HCT116 (cell line): ENCODE measurements around the gene OPN4. TPM values are rescaled to one million over a fixed set of nuclear protein-coding genes. Genes with fewer than 3 reads are reported as not detected.

ENCODE experiments used
- ATAC-seq: fragments of 200-7000 bp; cut with Tn5 transposase; 2 replicates; pipeline ENCODE4 v1.9.1; 2020; ENCODE audit warnings: mild to moderate bottlenecking, moderate library complexity
- BruUV-seq: library from RNA; stranded (reverse); fragments of 400-500 nt; replicated peaks from 2 replicates; lab custom pipeline; 2021; lab: Mats Ljungman, UMichigan
- CTCF ChIA-PET: fragments of 300-600 bp; sonication (Branson Sonifier 250); formaldehyde crosslinking; loops from one replicate; lab custom pipeline; 2021; ENCODE audit warnings: antibody characterized with exemption; lab: Charles Lee
- POLR2A ChIA-PET: fragments of 300-600, 350-600 bp; sonication (Branson Sonifier 250); formaldehyde crosslinking; loops from one replicate; lab custom pipeline; 2021; ENCODE audit warnings: antibody characterized with exemption; lab: Charles Lee
- RAD21 ChIA-PET, 2 experiments: fragments of 300-600 bp; sonication (Branson Sonifier 250); formaldehyde crosslinking; loops; one replicate each; lab custom pipeline; 2023; ENCODE audit warnings: low total read pairs in 2 of 2; ENCODE audit not compliant: uncharacterized antibody in 2 of 2, unreplicated experiment in 2 of 2, low non-redundant PET in 1 of 2; lab: Charles Lee
- DNase-seq: peaks from one replicate; pipeline ENCODE4 v3.0.0-alpha.2; 2010; ENCODE audit warnings: low read depth, low spot score
- H2AFZ ChIP-seq: fragments of 200-600 bp; shearing (Covaris generic), sonication (generic); 2 replicates; pipeline ENCODE4 v1.6.1; 2017; ENCODE audit warnings: low read depth, mixed run types, mixed read lengths, antibody characterized with exemption, low read length; ENCODE audit not compliant: poor library complexity, severe bottlenecking
- H3K27ac ChIP-seq: 2 replicates; pipeline ENCODE4 v1.5.1; 2012; ENCODE audit warnings: low read depth, low read length
- H3K27me3 ChIP-seq: fragments of 200-600 bp; sonication (generic); 2 replicates; pipeline ENCODE4 v1.6.1; 2016; ENCODE audit warnings: mixed run types, low read length, mixed read lengths; ENCODE audit not compliant: insufficient read depth
- H3K36me3 ChIP-seq, 2 experiments: fragments of 200-500 bp in 1 of 2; fragments of 200-600 bp in 1 of 2; sonication (Bioruptor generic) in 1 of 2; sonication (generic) in 1 of 2; 2 replicates each; pipeline versions ENCODE4 v1.5.1 to v1.6.1; 2014 to 2016; ENCODE audit warnings: low read length in 2 of 2, inconsistent platforms in 1 of 2, mixed read lengths in 1 of 2, mixed run types in 1 of 2; ENCODE audit not compliant: insufficient read depth in 2 of 2, control insufficient read depth in 1 of 2
- H3K4me1 ChIP-seq, 2 experiments: fragments of 200-600 bp in 1 of 2; sonication (generic) in 1 of 2; 2 replicates each; pipeline versions ENCODE4 v1.5.1 to v1.6.1; 2012 to 2017; ENCODE audit warnings: low read length in 2 of 2, inconsistent platforms in 1 of 2, mild to moderate bottlenecking in 1 of 2, mixed read lengths in 1 of 2, mixed run types in 1 of 2, moderate library complexity in 1 of 2; ENCODE audit not compliant: insufficient read depth in 2 of 2, control insufficient read depth in 1 of 2
- H3K4me2 ChIP-seq: fragments of 200-600 bp; sonication (generic); 2 replicates; pipeline ENCODE4 v1.6.1; 2017; ENCODE audit warnings: mixed run types, low read length, mixed read lengths
- H3K4me3 ChIP-seq, 2 experiments: fragments of 200-600 bp in 1 of 2; sonication (generic) in 1 of 2; replicated peaks in 1 of 2; 2 replicates each; pipeline ENCODE4 v1.5.1; 2011 to 2016; ENCODE audit warnings: low read length in 2 of 2, control low read depth in 1 of 2, low read depth in 1 of 2, mild to moderate bottlenecking in 1 of 2, mixed read lengths in 1 of 2, mixed run types in 1 of 2
- H3K79me2 ChIP-seq: fragments of 200-600 bp; sonication (generic); 2 replicates; pipeline ENCODE4 v1.6.1; 2017; ENCODE audit warnings: mild to moderate bottlenecking, mixed run types, low read length, moderate library complexity, mixed read lengths; ENCODE audit not compliant: insufficient read depth
- H3K9ac ChIP-seq: fragments of 200-600 bp; sonication (generic); 2 replicates; pipeline ENCODE4 v1.6.1; 2016; ENCODE audit warnings: low read length, mixed read lengths
- H3K9me2 ChIP-seq: fragments of 200-600 bp; sonication (generic), shearing (Covaris generic); 2 replicates; pipeline ENCODE4 v1.6.1; 2017; ENCODE audit warnings: mixed run types, mild to moderate bottlenecking, moderate library complexity; ENCODE audit not compliant: insufficient read depth
- H3K9me3 ChIP-seq, 2 experiments: fragments of 200-500 bp in 1 of 2; fragments of 200-600 bp in 1 of 2; sonication (Bioruptor generic) in 1 of 2; sonication (generic) in 1 of 2; 2 replicates each; pipeline ENCODE4 v1.6.1; 2014 to 2017; ENCODE audit warnings: low read length in 2 of 2, mixed read lengths in 2 of 2, inconsistent platforms in 1 of 2, low read depth in 1 of 2, mild to moderate bottlenecking in 1 of 2, mixed run types in 1 of 2, moderate library complexity in 1 of 2; ENCODE audit not compliant: control insufficient read depth in 1 of 2, insufficient read depth in 1 of 2
- H4K20me1 ChIP-seq: fragments of 200-600 bp; sonication (generic), shearing (Covaris generic); 2 replicates; pipeline ENCODE4 v1.6.1; 2017; ENCODE audit warnings: mixed run types, mild to moderate bottlenecking, moderate library complexity; ENCODE audit not compliant: insufficient read depth
- ATF3 ChIP-seq: IDR thresholded peaks from 2 replicates; pipeline ENCODE4 v1.6.1; 2012
- CBX3 ChIP-seq: IDR thresholded peaks from 2 replicates; pipeline ENCODE4 v1.6.1; 2012; ENCODE audit warnings: low read depth
- CEBPB ChIP-seq: IDR thresholded peaks from 2 replicates; pipeline ENCODE4 v1.6.1; 2012; ENCODE audit warnings: low read depth
- EGR1 ChIP-seq: IDR thresholded peaks from 2 replicates; pipeline ENCODE4 v1.6.1; 2012; ENCODE audit warnings: low read depth
- ELF1 ChIP-seq: IDR thresholded peaks from 2 replicates; pipeline ENCODE4 v1.6.1; 2012; ENCODE audit warnings: low read depth, borderline replicate concordance
- EZH2 ChIP-seq: fragments of 200-600 bp; sonication (generic); IDR thresholded peaks from 2 replicates; pipeline ENCODE4 v1.6.1; 2017; ENCODE audit warnings: antibody characterized with exemption, mixed run types
- FOSL1 ChIP-seq: IDR thresholded peaks from 2 replicates; pipeline ENCODE4 v1.6.1; 2012; ENCODE audit warnings: low read depth
- JUND ChIP-seq: IDR thresholded peaks from 2 replicates; pipeline ENCODE4 v1.6.1; 2012
- MAX ChIP-seq: IDR thresholded peaks from 2 replicates; pipeline ENCODE4 v1.6.1; 2012
- POLR2A ChIP-seq: IDR thresholded peaks from 2 replicates; pipeline ENCODE4 v1.7.0; 2011; ENCODE audit warnings: borderline replicate concordance; ENCODE audit not compliant: insufficient read depth, insufficient read length; ENCODE audit errors: extremely low read depth
- SIN3A ChIP-seq: IDR thresholded peaks from 2 replicates; pipeline ENCODE4 v1.6.1; 2012; ENCODE audit warnings: low read depth
- SRF ChIP-seq: IDR thresholded peaks from 2 replicates; pipeline ENCODE4 v1.6.1; 2012; ENCODE audit warnings: low read depth
- YY1 ChIP-seq: IDR thresholded peaks from 2 replicates; pipeline ENCODE4 v1.6.1; 2011; ENCODE audit warnings: low read length, low read depth, moderate library complexity, mild to moderate bottlenecking; ENCODE audit not compliant: insufficient replicate concordance; ENCODE audit errors: extremely low read depth
- intact Hi-C: fragments of 100-400 bp; cut with micrococcal nuclease; formaldehyde crosslinking; loops from 2 replicates; pipeline ENCODE4 v1.10.0; 2022
- total RNA-seq: library from RNA; stranded (reverse); gene quantifications from one replicate; pipeline ENCODE4 v1.2.1, GENCODE V29; 2021; ENCODE audit not compliant: unreplicated experiment
- TF ChIP-seq, protein P1 (sequence below): IDR thresholded peaks from 2 replicates; pipeline ENCODE4 v1.6.1; 2012; ENCODE audit warnings: low read depth
- TF ChIP-seq, protein P2 (sequence below): IDR thresholded peaks from 2 replicates; pipeline ENCODE4 v1.6.1; 2011; ENCODE audit warnings: mild to moderate bottlenecking, low read length, moderate library complexity; ENCODE audit not compliant: insufficient replicate concordance; ENCODE audit errors: extremely low read depth

OPN4 gene
- total RNA-seq, 1 experiment from 2014 or later = not detected

DNA sequence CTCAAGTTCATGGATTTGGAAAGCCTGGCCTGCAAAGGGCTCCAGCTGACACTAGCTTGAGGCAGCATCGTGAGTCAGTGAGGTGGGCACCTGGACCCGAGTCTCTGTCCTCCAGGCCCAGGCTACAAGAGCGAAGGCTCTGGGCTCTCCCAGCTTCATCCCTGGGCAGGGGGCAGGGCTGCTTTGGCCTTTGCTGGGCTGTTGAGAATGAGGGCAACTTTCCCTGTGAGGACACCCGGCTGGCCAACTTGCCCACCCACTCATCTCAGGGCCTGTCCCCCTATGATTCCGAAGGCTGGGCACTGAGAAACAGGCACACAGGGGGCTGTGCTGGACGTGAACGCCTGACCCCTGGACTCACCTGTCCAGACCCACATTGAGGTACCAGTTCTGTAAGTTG, 38.3 kb downstream of the OPN4 start:
- no peak overlapping the region for H2AFZ ChIP-seq
- POLR2A ChIA-PET = interaction anchor here (0.8 kb wide), 1 partner anchor 268 kb away, joined by 4 read pairs; no protein-coding TSS in a partner anchor
- DNase-seq = no peak
- H3K4me3 ChIP-seq = no peak overlapping the region
- BruUV-seq = no TSS peak
- no peak for ATAC-seq
- no peaks in the 10 kb centered on the region for H3K36me3 ChIP-seq
- TF ChIP-seq CEBPB (no peak), SRF (no peak), ATF3 (no peak), CBX3 (no peak)
- TF ChIP-seq, all 23 proteins: peak for 0
- intact Hi-C loops = no loop called here
- ChIA-PET RAD21 (interaction anchor here in 1 of 2 experiments (0.5 kb wide), 1 partner anchor 196 kb away, joined by 4 read pairs; no protein-coding TSS in a partner anchor), CTCF (interaction anchor here (0.9 to 1.3 kb wide), 3 partner anchors 8 to 208 kb away, joined by 4 to 9 read pairs (median 4); no protein-coding TSS in a partner anchor)
- H3K9me2 ChIP-seq = no peaks in the 10 kb centered on the region
- no peaks in the 10 kb centered on the region for H3K79me2 ChIP-seq
- no peaks in the 10 kb centered on the region for H3K4me1 ChIP-seq
- H3K27ac ChIP-seq = no peak overlapping the region
- no peak overlapping the region for H3K4me2 ChIP-seq
- no peak overlapping the region for H3K9ac ChIP-seq
- H3K9me3 ChIP-seq = no peaks in the 10 kb centered on the region
- H4K20me1 ChIP-seq = no peaks in the 10 kb centered on the region
- H3K27me3 ChIP-seq = no peaks in the 10 kb centered on the region

DNA sequence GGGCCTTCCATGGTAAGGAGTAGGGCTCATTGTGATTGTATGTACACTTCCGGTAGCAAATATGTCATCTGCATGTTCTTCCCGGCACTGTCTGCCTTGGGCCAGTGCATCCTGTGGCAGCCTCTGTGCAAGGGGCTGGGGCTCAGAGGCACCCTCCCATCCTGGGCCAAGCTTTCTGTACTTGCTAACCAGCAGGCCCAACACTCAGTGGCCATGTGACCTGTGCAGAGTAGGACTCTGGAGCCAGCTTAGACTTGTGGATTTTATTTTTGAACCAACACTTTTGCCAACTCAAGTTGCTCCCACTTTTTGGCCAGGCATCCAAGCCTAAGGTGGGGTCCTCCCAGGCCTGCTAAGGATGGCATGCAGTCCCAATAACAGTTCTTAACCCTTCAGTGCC, 38.9 kb downstream of the OPN4 start:
- Histone ChIP-seq H3K4me1 (no peaks in the 10 kb centered on the region), H3K9ac (no peak overlapping the region), H3K9me3 (no peaks in the 10 kb centered on the region), H3K27ac (no peak overlapping the region), H3K36me3 (no peaks in the 10 kb centered on the region), H3K4me3 (no peak overlapping the region), H3K27me3 (no peaks in the 10 kb centered on the region), H4K20me1 (no peaks in the 10 kb centered on the region), H3K79me2 (no peaks in the 10 kb centered on the region), H3K9me2 (no peaks in the 10 kb centered on the region), H2AFZ (no peak overlapping the region), H3K4me2 (no peak overlapping the region)
- BruUV-seq = no TSS peak
- intact Hi-C loops = no loop called here
- DNase-seq (no peak), ATAC-seq (no peak)
- ChIA-PET POLR2A (interaction anchor here (0.8 kb wide), 1 partner anchor 267 kb away, joined by 4 read pairs; no protein-coding TSS in a partner anchor), CTCF (interaction anchor here (0.9 to 1.5 kb wide), 4 partner anchors 9 to 207 kb away, joined by 3 to 9 read pairs (median 4); no protein-coding TSS in a partner anchor), RAD21 (no interaction called here)
- TF ChIP-seq, protein P1, sequence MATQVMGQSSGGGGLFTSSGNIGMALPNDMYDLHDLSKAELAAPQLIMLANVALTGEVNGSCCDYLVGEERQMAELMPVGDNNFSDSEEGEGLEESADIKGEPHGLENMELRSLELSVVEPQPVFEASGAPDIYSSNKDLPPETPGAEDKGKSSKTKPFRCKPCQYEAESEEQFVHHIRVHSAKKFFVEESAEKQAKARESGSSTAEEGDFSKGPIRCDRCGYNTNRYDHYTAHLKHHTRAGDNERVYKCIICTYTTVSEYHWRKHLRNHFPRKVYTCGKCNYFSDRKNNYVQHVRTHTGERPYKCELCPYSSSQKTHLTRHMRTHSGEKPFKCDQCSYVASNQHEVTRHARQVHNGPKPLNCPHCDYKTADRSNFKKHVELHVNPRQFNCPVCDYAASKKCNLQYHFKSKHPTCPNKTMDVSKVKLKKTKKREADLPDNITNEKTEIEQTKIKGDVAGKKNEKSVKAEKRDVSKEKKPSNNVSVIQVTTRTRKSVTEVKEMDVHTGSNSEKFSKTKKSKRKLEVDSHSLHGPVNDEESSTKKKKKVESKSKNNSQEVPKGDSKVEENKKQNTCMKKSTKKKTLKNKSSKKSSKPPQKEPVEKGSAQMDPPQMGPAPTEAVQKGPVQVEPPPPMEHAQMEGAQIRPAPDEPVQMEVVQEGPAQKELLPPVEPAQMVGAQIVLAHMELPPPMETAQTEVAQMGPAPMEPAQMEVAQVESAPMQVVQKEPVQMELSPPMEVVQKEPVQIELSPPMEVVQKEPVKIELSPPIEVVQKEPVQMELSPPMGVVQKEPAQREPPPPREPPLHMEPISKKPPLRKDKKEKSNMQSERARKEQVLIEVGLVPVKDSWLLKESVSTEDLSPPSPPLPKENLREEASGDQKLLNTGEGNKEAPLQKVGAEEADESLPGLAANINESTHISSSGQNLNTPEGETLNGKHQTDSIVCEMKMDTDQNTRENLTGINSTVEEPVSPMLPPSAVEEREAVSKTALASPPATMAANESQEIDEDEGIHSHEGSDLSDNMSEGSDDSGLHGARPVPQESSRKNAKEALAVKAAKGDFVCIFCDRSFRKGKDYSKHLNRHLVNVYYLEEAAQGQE = no peak
- TF ChIP-seq JUND = no peak
- TF ChIP-seq EZH2 = no peak
- no peak for TF ChIP-seq SRF
- no peak for TF ChIP-seq EGR1
- TF ChIP-seq POLR2A = no peak
- TF ChIP-seq FOSL1 = no peak
- no peak for TF ChIP-seq ATF3
- no peak for TF ChIP-seq MAX
- TF ChIP-seq YY1 = no peak
- TF ChIP-seq SIN3A = no peak
- TF ChIP-seq, protein P2, sequence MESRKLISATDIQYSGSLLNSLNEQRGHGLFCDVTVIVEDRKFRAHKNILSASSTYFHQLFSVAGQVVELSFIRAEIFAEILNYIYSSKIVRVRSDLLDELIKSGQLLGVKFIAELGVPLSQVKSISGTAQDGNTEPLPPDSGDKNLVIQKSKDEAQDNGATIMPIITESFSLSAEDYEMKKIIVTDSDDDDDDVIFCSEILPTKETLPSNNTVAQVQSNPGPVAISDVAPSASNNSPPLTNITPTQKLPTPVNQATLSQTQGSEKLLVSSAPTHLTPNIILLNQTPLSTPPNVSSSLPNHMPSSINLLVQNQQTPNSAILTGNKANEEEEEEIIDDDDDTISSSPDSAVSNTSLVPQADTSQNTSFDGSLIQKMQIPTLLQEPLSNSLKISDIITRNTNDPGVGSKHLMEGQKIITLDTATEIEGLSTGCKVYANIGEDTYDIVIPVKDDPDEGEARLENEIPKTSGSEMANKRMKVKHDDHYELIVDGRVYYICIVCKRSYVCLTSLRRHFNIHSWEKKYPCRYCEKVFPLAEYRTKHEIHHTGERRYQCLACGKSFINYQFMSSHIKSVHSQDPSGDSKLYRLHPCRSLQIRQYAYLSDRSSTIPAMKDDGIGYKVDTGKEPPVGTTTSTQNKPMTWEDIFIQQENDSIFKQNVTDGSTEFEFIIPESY = no peak
- TF ChIP-seq ELF1 = no peak
